Measurements from ENCODE around the gene TMEM108.

DNA sequence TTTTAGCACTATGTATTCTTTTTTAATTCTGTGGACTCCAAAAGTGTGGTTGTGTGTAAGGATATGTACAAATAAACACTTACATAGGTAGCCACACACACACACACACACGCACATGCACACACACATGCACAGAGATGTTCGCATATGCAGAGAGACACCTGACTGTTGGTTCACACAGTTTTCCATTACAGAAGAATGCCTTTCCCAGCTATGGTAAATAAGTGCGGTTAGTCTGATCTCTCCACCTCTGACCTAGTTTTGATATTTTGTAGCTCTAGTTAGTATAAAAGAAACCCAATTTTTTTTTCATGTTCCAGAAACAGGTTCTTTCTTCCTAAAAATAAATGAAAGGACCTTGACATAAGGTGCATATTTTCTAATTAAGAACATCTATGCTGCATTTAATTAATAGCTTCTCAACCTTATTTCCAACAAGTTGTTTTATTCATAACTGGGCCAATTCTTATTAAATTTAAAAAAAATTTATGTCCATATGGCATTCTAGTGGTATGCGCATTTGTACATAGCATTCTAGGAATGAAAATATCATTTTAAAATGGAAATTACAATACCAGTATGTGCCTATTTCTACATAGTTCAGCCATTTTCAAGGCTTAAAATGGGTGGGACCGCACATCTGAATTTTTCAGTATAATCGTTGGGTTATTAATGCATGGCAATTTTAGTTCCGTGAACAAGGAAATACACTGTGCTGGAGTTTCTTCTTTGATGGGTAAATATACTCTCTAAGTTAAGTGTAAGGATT, 27.2 kb downstream of the TMEM108 start:
- no peak for TF ChIP-seq HDGF (IDR thresholded peaks at IDR 0.05; ENCODE audit: borderline replicate concordance)
- TF ChIP-seq L3MBTL2 (conservative IDR thresholded peaks at IDR 0.05), result no peak
- TF ChIP-seq FOXK2 (IDR thresholded peaks at IDR 0.05), result no peak
- no peak for TF ChIP-seq BHLHE40 (IDR thresholded peaks at IDR 0.05; ENCODE audit: borderline replicate concordance)
